Muscle of arm (tissue), 12 donors: ENCODE measurements around the gene SCARB2. TPM values are rescaled to one million over a fixed set of nuclear protein-coding genes. Genes with fewer than 3 reads are reported as not detected.

ENCODE experiments used
- DNase-seq: peaks from one replicate; pipeline ENCODE4 v3.0.0-alpha.2; 2013
- polyA plus RNA-seq, 12 donors: library from polyadenylated mRNA; unstranded; fragments of 120-200 nt; gene quantifications; one replicate each; pipeline ENCODE4 v1.2.1, GENCODE V29; 2013; ENCODE audit not compliant: insufficient read length in 12 of 12

Gene SCARB2
- polyA plus RNA-seq, 12 donors: 129 to 215 (median 159) TPM; not detected in 1

GRCh38 chr4:76233529-76233928 is 19.9 kb upstream of the SCARB2 start:
- no peak for DNase-seq

- no peak for DNase-seq
These were observed 19.5 kb upstream of the SCARB2 start for GRCh38 chr4:76233083-76233482.

GRCh38 chr4:76232681-76233080 is 19.1 kb upstream of the SCARB2 start:
- DNase-seq: no peak

- no peak for DNase-seq
These were observed 12.8 kb upstream of the SCARB2 start for GRCh38 chr4:76226418-76226817.

- no peak for DNase-seq
These were observed 10.5 kb upstream of the SCARB2 start for GRCh38 chr4:76224171-76224570.

GRCh38 chr4:76219299-76220055 is 5.9 kb upstream of the SCARB2 start:
- DNase-seq: no peak

GRCh38 chr4:76216975-76217814 is 3.6 kb upstream of the SCARB2 start:
- no peak for DNase-seq

- DNase-seq: no peak
These were observed 2.9 kb upstream of the SCARB2 start for GRCh38 chr4:76216524-76216923.

GRCh38 chr4:76215077-76215476 is 1.5 kb upstream of the SCARB2 start:
- no peak for DNase-seq

- no peak for DNase-seq
These were observed 602 bp upstream of the SCARB2 start for GRCh38 chr4:76214177-76214675.

GRCh38 chr4:76212851-76213414 is 691 bp downstream of the SCARB2 start:
- DNase-seq: no peak

- no peak for DNase-seq
These were observed 1.6 kb downstream of the SCARB2 start for GRCh38 chr4:76211769-76212708.

- DNase-seq: no peak
These were observed 3.2 kb downstream of the SCARB2 start for GRCh38 chr4:76210452-76210851.

- no peak for DNase-seq
These were observed 3.7 kb downstream of the SCARB2 start for GRCh38 chr4:76209881-76210280.

GRCh38 chr4:76208005-76208765 is 5.4 kb downstream of the SCARB2 start:
- peak; percentile 76 for DNase-seq

GRCh38 chr4:76207549-76207948 is 6.1 kb downstream of the SCARB2 start:
- DNase-seq: no peak

GRCh38 chr4:76206222-76206942 is 7.2 kb downstream of the SCARB2 start:
- no peak for DNase-seq

GRCh38 chr4:76205476-76205875 is 8.1 kb downstream of the SCARB2 start:
- no peak for DNase-seq

- no peak for DNase-seq
These were observed 8.7 kb downstream of the SCARB2 start for GRCh38 chr4:76204936-76205335.

GRCh38 chr4:76203541-76203940 is 10.1 kb downstream of the SCARB2 start:
- no peak for DNase-seq
